GM19099 (cell line): ENCODE results near the gene ZPBP2.

Experiments
- POLR2A ChIP-seq: IDR thresholded peaks from 3 replicates; pipeline ENCODE4 v1.6.1; 2011; ENCODE audit warnings: low read depth; ENCODE audit not compliant: insufficient read length; ENCODE audit errors: extremely low read depth

Gene ZPBP2

GRCh38 chr17:39887078-39887477 lies 19.1 kb downstream of the ZPBP2 start:
- no peak for TF ChIP-seq POLR2A

GRCh38 chr17:39889200-39889599 lies 21.2 kb downstream of the ZPBP2 start:
- no peak for TF ChIP-seq POLR2A

- TF ChIP-seq POLR2A, result no peak
Measured at GRCh38 chr17:39894681-39895376, 26.8 kb downstream of the ZPBP2 start.

- no peak for TF ChIP-seq POLR2A
Measured at GRCh38 chr17:39898088-39898487, 30.1 kb downstream of the ZPBP2 start.

- TF ChIP-seq POLR2A, result no peak
Measured at GRCh38 chr17:39899215-39899614, 31.2 kb downstream of the ZPBP2 start.

GRCh38 chr17:39903158-39903884 lies 35.3 kb downstream of the ZPBP2 start:
- TF ChIP-seq POLR2A, result no peak

- TF ChIP-seq POLR2A, result no peak
Measured at GRCh38 chr17:39904990-39905288, 36.9 kb downstream of the ZPBP2 start.

GRCh38 chr17:39908789-39909352 lies 40.9 kb downstream of the ZPBP2 start:
- no peak for TF ChIP-seq POLR2A

- TF ChIP-seq POLR2A, result no peak
Measured at GRCh38 chr17:39913989-39914388, 46.0 kb downstream of the ZPBP2 start.

GRCh38 chr17:39915559-39915958 lies 47.6 kb downstream of the ZPBP2 start:
- no peak for TF ChIP-seq POLR2A

- no peak for TF ChIP-seq POLR2A
Measured at GRCh38 chr17:39916918-39917317, 48.9 kb downstream of the ZPBP2 start.

- no peak for TF ChIP-seq POLR2A
Measured at GRCh38 chr17:39919087-39919683, 51.2 kb downstream of the ZPBP2 start.

- no peak for TF ChIP-seq POLR2A
Measured at GRCh38 chr17:39920218-39921210, 52.5 kb downstream of the ZPBP2 start.

GRCh38 chr17:39921323-39921722 lies 53.3 kb downstream of the ZPBP2 start:
- no peak for TF ChIP-seq POLR2A

- TF ChIP-seq POLR2A, result no peak
Measured at GRCh38 chr17:39922006-39922405, 54.0 kb downstream of the ZPBP2 start.
